ENCODE data around the gene RBCK1. TPM values are rescaled to one million over a fixed set of nuclear protein-coding genes. Genes with fewer than 3 reads are reported as not detected.

Gene RBCK1
- polyA plus RNA-seq, 1 donor from 2014 or later = 38.4 TPM

DNA sequence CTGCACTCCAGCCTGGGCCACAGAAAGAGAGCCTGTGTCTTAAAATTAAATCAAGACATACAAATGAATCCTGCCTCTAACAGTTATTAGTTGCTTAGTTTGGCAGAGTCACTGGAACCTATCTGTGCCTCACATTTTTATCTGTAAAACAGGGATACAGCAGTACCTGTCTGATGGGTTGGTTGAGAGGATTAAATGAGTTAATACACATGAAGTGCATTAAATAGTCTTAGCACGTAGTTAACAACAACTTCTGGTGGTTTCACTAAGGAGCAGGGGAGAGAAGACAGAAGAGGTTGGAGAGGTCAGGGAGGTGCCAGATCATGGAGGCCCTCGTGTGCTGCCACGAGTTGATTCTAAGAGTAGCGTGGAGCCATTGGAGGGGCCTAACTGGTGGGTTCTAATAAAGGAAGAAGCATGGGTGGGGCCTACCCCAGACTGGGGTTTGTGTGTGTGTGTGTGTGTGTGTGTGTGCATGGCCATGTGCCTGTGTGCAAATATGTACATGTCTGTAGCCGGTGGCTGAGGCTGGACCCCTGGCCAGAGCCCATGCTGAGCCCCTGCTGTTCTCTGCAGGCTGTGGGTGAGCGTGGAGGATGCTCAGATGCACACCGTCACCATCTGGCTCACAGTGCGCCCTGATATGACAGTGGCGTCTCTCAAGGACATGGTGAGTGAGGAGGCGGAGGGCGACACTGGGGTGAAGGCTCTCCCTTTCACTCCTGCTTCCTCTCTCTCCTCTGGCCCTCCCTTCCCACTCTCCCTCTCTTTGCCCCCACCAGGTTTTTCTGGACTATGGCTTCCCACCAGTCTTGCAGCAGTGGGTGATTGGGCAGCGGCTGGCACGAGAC, 9.1 kb downstream of the RBCK1 start:
- H4K20me1 ChIP-seq (ENCODE audit: insufficient read depth) = no peaks in the 10 kb centered on the region
- TF ChIP-seq EP300 (conservative IDR thresholded peaks at IDR 0.05; ENCODE audit: poor library complexity, severe bottlenecking) (no peak), MXI1 (conservative IDR thresholded peaks at IDR 0.05; ENCODE audit: poor library complexity, severe bottlenecking) (no peak), RAD21 (conservative IDR thresholded peaks at IDR 0.05) (no peak), EZH2 (IDR thresholded peaks at IDR 0.05; ENCODE audit: borderline replicate concordance, insufficient read depth, low read length, poor library complexity, severe bottlenecking) (no peak), TAF1 (IDR thresholded peaks at IDR 0.05; ENCODE audit: low read depth) (no peak), CTCF (IDR thresholded peaks at IDR 0.05; ENCODE audit: poor library complexity, severe bottlenecking) (no peak), POLR2AphosphoS5 (IDR thresholded peaks at IDR 0.05) (no peak), SMC3 (conservative IDR thresholded peaks at IDR 0.05; ENCODE audit: poor library complexity) (no peak)
- TF ChIP-seq, protein P1, sequence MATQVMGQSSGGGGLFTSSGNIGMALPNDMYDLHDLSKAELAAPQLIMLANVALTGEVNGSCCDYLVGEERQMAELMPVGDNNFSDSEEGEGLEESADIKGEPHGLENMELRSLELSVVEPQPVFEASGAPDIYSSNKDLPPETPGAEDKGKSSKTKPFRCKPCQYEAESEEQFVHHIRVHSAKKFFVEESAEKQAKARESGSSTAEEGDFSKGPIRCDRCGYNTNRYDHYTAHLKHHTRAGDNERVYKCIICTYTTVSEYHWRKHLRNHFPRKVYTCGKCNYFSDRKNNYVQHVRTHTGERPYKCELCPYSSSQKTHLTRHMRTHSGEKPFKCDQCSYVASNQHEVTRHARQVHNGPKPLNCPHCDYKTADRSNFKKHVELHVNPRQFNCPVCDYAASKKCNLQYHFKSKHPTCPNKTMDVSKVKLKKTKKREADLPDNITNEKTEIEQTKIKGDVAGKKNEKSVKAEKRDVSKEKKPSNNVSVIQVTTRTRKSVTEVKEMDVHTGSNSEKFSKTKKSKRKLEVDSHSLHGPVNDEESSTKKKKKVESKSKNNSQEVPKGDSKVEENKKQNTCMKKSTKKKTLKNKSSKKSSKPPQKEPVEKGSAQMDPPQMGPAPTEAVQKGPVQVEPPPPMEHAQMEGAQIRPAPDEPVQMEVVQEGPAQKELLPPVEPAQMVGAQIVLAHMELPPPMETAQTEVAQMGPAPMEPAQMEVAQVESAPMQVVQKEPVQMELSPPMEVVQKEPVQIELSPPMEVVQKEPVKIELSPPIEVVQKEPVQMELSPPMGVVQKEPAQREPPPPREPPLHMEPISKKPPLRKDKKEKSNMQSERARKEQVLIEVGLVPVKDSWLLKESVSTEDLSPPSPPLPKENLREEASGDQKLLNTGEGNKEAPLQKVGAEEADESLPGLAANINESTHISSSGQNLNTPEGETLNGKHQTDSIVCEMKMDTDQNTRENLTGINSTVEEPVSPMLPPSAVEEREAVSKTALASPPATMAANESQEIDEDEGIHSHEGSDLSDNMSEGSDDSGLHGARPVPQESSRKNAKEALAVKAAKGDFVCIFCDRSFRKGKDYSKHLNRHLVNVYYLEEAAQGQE (IDR thresholded peaks at IDR 0.05; ENCODE audit: borderline replicate concordance) = no peak
- H3K27me3 ChIP-seq (ENCODE audit: insufficient read depth, low read depth, low read length) = no peaks in the 10 kb centered on the region
- no peaks in the 10 kb centered on the region for H3F3A ChIP-seq (ENCODE audit: insufficient read depth, low read length, poor library complexity, severe bottlenecking)
- no peak overlapping the region for H3K27ac ChIP-seq (ENCODE audit: low read length)
- no peak overlapping the region for H3K4me3 ChIP-seq (ENCODE audit: low read length)
- H3K4me2 ChIP-seq (ENCODE audit: low read length) = no peak overlapping the region
- H3K9me2 ChIP-seq (ENCODE audit: insufficient read depth, low read length) = no peaks in the 10 kb centered on the region
- no peaks in the 10 kb centered on the region for H3K9me3 ChIP-seq (ENCODE audit: low read length)
- H3K36me3 ChIP-seq (ENCODE audit: insufficient read depth, low read length) = no peaks in the 10 kb centered on the region
- H2AFZ ChIP-seq (ENCODE audit: low read depth, low read length) = no peak overlapping the region
- peaks cover 8% of the 10 kb centered on the region for H3K79me2 ChIP-seq (replicated peaks; ENCODE audit: insufficient read depth, low read length)
- no peak overlapping the region for H3K9ac ChIP-seq (ENCODE audit: low read length)

DNA sequence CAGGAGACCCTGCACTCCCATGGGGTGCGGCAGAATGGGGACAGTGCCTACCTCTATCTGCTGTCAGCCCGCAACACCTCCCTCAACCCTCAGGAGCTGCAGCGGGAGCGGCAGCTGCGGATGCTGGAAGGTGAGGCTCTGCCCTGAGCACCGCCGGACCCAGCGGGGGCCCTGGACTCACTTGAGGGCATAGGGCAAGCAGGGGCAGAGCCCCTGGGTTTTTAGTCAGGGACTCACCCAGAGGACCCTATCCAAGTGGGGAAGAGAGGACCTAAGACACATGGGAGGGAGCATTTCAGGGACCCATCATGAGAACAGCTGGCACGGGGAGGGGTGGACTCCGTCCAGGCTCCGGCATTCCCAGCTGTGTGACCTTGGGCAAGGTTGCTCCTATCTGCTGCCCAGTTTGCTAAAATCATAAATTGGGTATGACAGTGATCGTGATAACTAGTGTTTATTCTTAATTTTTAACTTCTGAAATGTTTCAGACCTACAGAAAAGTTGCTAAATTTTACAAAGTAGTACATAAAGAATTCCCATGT, 9.8 kb downstream of the RBCK1 start:
- H3K9me3 ChIP-seq (ENCODE audit: low read length) = no peaks in the 10 kb centered on the region
- no peaks in the 10 kb centered on the region for H3F3A ChIP-seq (ENCODE audit: insufficient read depth, low read length, poor library complexity, severe bottlenecking)
- H3K27ac ChIP-seq (ENCODE audit: low read length) = no peak overlapping the region
- no peak overlapping the region for H3K4me3 ChIP-seq (ENCODE audit: low read length)
- H2AFZ ChIP-seq (ENCODE audit: low read depth, low read length) = no peak overlapping the region
- H3K27me3 ChIP-seq (ENCODE audit: insufficient read depth, low read depth, low read length) = no peaks in the 10 kb centered on the region
- no peak overlapping the region for H3K4me2 ChIP-seq (ENCODE audit: low read length)
- H3K9me2 ChIP-seq (ENCODE audit: insufficient read depth, low read length) = no peaks in the 10 kb centered on the region
- no peaks in the 10 kb centered on the region for H3K36me3 ChIP-seq (ENCODE audit: insufficient read depth, low read length)
- H4K20me1 ChIP-seq (ENCODE audit: insufficient read depth) = no peaks in the 10 kb centered on the region
- no peak overlapping the region for H3K9ac ChIP-seq (ENCODE audit: low read length)
- no peak for TF ChIP-seq MXI1 (conservative IDR thresholded peaks at IDR 0.05; ENCODE audit: poor library complexity, severe bottlenecking)
- no peak for TF ChIP-seq TAF1 (IDR thresholded peaks at IDR 0.05; ENCODE audit: low read depth)
- no peak for TF ChIP-seq POLR2AphosphoS5 (IDR thresholded peaks at IDR 0.05)
- peaks cover 8% of the 10 kb centered on the region for H3K79me2 ChIP-seq (replicated peaks; ENCODE audit: insufficient read depth, low read length)

Data from neural cell (in vitro differentiated cells).